ENCODE results near the gene CLTC.

GRCh38 chr17:59617156-59617732, 2.5 kb upstream of the CLTC start:
- TF ChIP-seq, protein P1, sequence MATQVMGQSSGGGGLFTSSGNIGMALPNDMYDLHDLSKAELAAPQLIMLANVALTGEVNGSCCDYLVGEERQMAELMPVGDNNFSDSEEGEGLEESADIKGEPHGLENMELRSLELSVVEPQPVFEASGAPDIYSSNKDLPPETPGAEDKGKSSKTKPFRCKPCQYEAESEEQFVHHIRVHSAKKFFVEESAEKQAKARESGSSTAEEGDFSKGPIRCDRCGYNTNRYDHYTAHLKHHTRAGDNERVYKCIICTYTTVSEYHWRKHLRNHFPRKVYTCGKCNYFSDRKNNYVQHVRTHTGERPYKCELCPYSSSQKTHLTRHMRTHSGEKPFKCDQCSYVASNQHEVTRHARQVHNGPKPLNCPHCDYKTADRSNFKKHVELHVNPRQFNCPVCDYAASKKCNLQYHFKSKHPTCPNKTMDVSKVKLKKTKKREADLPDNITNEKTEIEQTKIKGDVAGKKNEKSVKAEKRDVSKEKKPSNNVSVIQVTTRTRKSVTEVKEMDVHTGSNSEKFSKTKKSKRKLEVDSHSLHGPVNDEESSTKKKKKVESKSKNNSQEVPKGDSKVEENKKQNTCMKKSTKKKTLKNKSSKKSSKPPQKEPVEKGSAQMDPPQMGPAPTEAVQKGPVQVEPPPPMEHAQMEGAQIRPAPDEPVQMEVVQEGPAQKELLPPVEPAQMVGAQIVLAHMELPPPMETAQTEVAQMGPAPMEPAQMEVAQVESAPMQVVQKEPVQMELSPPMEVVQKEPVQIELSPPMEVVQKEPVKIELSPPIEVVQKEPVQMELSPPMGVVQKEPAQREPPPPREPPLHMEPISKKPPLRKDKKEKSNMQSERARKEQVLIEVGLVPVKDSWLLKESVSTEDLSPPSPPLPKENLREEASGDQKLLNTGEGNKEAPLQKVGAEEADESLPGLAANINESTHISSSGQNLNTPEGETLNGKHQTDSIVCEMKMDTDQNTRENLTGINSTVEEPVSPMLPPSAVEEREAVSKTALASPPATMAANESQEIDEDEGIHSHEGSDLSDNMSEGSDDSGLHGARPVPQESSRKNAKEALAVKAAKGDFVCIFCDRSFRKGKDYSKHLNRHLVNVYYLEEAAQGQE (IDR thresholded peaks at IDR 0.05; ENCODE audit: insufficient read depth in 1 of 2, low read depth in 2 of 2, low read length in 2 of 2) = no peak
- TF ChIP-seq POLR2AphosphoS5 (IDR thresholded peaks at IDR 0.05; ENCODE audit: low read depth, low read length) = no peak
